ENCODE measurements around the gene CSN2.
"Not testable (repeated sequence)": the region's sequence is repeated elsewhere in the genome, so short reads cannot be mapped to it uniquely, and the experiment has no call there.

The CSN2 gene, protein sequence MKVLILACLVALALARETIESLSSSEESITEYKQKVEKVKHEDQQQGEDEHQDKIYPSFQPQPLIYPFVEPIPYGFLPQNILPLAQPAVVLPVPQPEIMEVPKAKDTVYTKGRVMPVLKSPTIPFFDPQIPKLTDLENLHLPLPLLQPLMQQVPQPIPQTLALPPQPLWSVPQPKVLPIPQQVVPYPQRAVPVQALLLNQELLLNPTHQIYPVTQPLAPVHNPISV

GRCh38 chr4:69965628-69966027 lies at the start of gene CSN2:
TSS of gene CSN2 (minus strand) at chr4:69965728. CDS start at chr4:69960995, 4,733 bp downstream.
- no peak for DNase-seq (ENCODE audit: low read depth)

- DNase-seq (ENCODE audit: low read depth), result no peak
Measured at GRCh38 chr4:70008771-70009170, 43.2 kb upstream of the CSN2 start.

GRCh38 chr4:70002507-70002906 lies 37.0 kb upstream of the CSN2 start:
- DNase-seq (ENCODE audit: low read depth), result no peak

DNA sequence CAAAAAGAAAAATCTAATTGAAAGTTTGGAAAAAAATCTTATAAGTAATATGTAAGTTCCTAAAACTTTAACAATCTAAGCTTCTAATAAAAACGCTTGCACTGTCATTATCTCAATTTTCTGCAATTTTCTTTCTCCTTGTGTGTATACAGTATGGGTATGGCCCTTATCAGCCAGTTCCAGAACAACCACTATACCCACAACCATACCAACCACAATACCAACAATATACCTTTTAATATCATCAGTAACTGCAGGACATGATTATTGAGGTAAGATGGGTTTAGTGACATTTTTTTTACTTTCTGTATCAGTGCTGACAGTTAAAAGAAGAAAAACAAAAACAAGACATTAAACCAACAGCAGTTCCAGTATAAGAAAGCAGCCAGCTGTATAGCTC lies 35.2 kb upstream of the CSN2 start:
- no peak for DNase-seq (ENCODE audit: low read depth)

GRCh38 chr4:69999420-69999819 lies 33.9 kb upstream of the CSN2 start:
- DNase-seq (ENCODE audit: low read depth), result no peak

DNA sequence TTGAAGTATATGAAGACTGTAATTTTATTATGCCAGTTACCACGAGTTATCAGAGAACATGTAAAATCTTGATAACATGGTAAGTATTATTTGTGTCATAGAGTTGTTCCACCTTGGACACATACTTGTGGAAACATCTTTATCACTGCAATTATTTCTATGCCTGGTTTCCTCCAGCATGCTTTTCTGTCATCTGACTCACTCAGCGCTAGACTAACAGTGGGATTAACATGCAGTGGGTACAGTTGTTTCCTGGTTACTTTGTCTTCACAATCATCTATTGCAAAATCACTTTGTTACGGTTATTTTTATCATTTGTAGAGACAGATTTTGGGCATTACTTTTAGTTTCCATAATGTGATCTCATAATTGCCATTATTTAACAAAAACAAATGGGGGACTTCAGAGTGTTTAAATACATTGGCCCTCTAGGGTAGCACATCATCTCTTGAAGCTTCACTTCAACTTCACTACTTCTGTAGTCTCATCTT lies 30.0 kb upstream of the CSN2 start, which contains the start of gene STATH:
STATH (plus strand) TSS at position 441 of the 491 bp plus-strand sequence. CDS start 2,472 bp downstream, outside the sequence.
- DNase-seq (ENCODE audit: low read depth), result no peak

GRCh38 chr4:69994782-69995181 lies 29.3 kb upstream of the CSN2 start:
- DNase-seq (ENCODE audit: low read depth), result no peak

DNA sequence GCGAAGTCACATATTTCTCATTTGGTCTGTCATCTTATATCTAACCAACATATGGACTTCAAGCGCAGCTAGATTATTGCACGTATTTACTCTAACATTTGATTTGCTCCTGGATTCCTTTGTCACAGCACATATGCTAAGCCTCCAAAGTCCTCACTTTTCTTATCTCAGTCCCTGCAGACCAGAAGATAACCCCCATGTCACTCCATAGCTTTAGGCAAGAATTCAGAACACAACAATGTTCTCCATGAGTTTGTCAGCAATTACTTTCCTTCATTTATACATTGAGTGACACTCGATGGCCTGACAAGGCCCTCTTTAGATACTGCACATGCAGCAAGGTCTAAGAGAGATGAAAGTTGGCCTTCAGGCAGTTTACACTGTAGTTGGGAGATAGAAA lies 25.5 kb upstream of the CSN2 start:
- DNase-seq (ENCODE audit: low read depth), result no peak

GRCh38 chr4:69986663-69987062 lies 21.1 kb upstream of the CSN2 start:
- no peak for DNase-seq (ENCODE audit: low read depth)

GRCh38 chr4:69984030-69984443 lies 18.5 kb upstream of the CSN2 start:
- no peak for DNase-seq (ENCODE audit: low read depth)

DNA sequence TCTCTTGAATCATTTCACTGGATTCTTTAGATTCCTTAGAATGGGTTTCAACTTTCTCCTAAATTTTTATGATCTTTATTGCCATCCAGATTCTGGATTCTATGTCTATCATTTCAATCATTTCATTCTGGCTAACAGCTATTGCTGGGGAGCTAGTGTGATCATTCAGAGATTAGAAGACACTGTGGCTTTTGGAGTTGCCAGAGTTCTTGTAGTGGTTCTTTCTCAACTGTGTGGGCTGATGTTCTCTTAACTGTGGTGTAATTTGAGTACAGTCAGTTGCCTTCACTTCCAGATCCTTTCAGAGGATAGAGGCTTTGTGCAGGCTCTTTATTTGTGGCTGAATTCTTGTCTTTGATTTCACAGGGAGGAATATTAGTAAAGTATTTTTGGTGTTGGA lies 12.1 kb upstream of the CSN2 start:
- no peak for DNase-seq (ENCODE audit: low read depth)

- no peak for DNase-seq (ENCODE audit: low read depth)
Measured at GRCh38 chr4:69974631-69975030, 9.1 kb upstream of the CSN2 start.

GRCh38 chr4:69970071-69970470 lies 4.5 kb upstream of the CSN2 start:
- DNase-seq (ENCODE audit: low read depth), result no peak

DNA sequence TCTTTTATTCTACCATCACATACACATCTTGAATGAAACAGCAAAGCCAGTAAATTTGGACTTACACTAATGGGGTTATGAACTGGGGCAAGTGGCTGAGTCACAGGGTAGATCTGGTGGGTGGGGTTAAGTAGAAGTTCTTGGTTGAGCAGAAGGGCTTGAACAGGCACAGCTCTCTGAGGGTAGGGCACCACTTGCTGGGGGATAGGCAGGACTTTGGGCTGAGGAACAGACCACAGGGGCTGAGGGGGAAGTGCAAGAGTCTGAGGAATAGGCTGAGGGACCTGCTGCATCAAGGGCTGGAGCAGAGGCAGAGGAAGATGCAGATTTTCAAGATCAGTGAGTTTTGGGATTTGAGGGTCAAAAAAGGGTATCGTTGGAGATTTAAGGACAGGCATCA lies 8.3 kb downstream of the CSN2 start:
- no peak for DNase-seq (ENCODE audit: low read depth)

DNA sequence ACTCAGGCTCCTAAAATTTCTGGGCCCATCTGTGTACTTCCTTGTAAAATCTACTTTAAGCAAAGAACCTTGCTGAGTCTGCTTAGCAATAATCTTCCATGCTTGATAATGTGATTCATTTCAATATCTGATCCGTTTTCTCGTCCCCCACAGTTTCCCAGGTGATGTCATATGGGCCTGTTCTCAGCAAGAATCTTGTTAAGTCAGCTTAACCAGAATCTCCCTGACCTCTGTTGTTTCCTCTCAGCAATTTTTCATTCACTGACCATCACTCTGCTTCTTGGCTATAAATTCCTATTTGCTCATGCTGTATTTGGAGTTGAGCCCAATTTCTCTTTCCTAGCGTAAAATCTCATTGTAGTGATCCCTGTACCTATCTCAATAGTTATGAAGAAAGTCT lies 13.9 kb downstream of the CSN2 start:
- no peak for DNase-seq (ENCODE audit: low read depth)

- DNase-seq (ENCODE audit: low read depth), result no peak
Measured at GRCh38 chr4:69936566-69936965, 29.0 kb downstream of the CSN2 start.

GRCh38 chr4:69934150-69934549 lies 31.4 kb downstream of the CSN2 start:
- no peak for DNase-seq (ENCODE audit: low read depth)

DNA sequence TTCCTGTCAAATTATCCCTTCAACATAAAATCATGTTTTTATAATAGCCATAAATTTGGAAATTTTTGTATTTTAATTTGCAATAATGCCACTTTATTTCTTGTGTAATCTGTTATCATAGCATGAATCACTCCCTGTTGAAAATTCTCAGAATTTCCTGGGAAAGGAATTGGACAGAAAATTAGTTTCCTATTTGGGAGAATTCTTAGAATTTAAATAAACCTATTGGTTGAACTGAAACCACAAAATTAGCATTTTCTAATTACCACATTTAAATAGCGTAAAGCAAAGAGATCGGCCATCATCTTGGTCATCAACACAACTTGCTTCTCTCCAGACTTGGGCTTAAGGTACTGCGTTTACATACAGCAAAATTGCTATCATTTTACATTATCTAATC lies 34.8 kb downstream of the CSN2 start, which contains the start of gene CSN1S1:
CSN1S1 (plus strand) TSS at position 301 of the 400 bp plus-strand sequence. CDS start 1,488 bp downstream, outside the sequence.
- DNase-seq (ENCODE audit: low read depth), result no peak

GRCh38 chr4:69923782-69924410 lies 41.6 kb downstream of the CSN2 start:
- DNase-seq (ENCODE audit: low read depth), result not testable (repeated sequence)

- DNase-seq (ENCODE audit: low read depth), result no peak
Measured at GRCh38 chr4:69920874-69921273, 44.7 kb downstream of the CSN2 start.

DNA sequence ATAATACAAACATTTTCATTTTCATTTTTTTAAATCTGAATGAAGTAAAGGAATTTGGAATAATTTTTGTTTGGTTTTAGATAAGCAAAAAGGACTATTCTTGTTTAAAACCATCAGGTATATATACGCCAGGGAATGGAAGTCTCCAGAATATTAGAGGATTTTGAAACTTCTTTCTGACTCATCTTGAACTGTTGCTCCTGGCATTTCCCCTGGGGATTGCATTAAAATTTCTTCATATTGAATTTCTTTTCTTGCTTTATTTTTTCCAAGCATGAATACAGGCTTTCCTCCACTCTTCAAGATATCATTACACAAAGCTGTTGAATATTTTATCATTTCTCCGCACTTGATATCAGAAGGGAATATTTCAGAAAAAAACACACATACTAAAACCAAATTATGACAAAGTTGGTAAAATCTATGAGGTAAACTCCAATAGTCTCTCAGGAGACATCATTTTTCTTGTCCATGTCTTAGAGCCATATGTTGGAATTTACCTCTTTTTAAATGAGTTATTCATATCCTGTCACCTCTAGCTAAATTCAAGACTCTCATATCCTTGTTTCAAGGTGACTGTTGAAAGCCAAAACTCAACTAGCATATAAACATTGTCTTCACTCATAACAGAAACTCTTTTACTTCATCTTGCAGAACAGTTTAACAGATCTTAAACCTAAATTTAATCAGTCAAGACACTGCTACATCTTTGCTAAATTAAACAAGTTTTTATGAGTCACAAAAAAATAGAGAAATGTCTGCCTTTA lies 55.3 kb downstream of the CSN2 start:
- no peak for DNase-seq (ENCODE audit: low read depth)

- no peak for DNase-seq (ENCODE audit: low read depth)
Measured at GRCh38 chr4:69909195-69909594, 56.3 kb downstream of the CSN2 start.

DNA sequence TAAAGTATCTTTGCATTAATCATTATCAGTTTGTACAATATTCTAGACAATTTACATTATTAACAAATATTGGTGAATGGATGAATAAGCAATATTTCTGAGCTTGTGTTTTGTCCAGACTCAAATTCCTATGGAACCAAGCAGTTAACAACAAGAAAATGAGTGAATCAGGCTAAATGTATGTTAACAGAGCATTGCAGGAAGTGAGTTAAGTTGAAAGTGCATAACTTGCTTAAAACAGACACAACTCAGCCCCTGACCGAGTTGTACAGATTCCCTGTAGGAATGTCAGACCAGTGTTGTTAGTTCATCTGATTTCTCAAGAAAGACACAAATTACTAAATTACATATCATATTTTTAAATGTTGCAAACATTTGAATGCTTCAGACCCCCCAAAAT lies 58.4 kb downstream of the CSN2 start:
- no peak for DNase-seq (ENCODE audit: low read depth)
